ENCODE measurements around the gene GLRA3. TPM values are rescaled to one million over a fixed set of nuclear protein-coding genes. Genes with fewer than 3 reads are reported as not detected.

Gene GLRA3
- 13.2 and 18.9 TPM in 2 replicates for polyA plus RNA-seq

DNA sequence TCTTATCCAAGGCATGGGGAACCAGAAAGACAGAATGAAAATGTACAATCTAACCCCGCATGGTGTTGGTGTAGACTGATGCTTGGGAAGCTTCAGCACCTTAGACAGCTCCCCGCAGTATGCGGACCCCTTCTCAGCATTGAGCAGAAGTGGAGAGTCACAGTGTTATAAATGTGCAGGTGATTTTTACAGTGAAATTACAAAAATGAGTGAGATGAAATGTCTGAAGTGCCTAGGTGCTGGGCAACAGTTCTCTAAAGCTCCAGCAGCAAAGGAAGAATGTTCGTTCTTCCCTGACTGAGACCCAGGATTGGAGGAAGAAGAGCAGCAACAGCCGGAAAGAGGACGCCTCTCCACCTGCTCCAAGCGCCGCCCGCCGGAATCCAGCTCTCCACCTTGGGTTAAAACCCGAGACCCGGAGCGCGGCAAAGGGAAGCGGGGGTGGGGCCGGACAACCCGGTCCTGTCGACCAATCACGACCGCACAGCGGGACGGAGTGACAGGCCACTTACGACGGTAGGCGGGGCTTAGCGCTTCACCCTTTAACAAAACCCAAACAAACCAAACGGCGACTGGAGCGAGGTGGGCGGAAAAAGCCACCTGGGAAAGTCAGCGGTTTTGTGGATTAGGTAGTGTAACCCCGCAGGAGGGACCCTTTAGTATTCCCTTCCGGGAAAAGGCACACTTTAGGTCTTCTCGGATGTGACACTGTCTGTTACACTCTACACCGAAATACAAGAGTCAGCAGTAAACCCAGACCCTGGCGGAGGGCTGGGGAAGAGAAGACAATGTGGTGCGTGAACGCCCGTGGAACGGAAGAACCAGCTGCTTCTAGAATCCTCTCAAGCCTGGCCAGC is at the start of gene GLRA3:
TSS of gene GLRA3 (minus strand) at position 403 of the 857 bp plus-strand sequence. CDS start 436 bp downstream, outside the sequence.

Other genes starting within 250 kb of the GLRA3 start
- gene ADAM29, start 89.1 kb upstream of the GLRA3 start, polyA plus RNA-seq: 0.86 and 1.8 TPM in 2 replicates

All from Purkinje cell (primary cell).